Tibial nerve (tissue), 4 donors: ENCODE data around the gene GRB10. TPM values are rescaled to one million over a fixed set of nuclear protein-coding genes. Genes with fewer than 3 reads are reported as not detected.

Source experiments
- DNase-seq, 2 donors: peaks; one replicate each; pipeline ENCODE4 v3.0.0-alpha.2; 2019; ENCODE audit warnings: low spot score in 2 of 2
- H3K27ac ChIP-seq, 4 donors: fragments of 200-600 bp; sonication (generic) in 3 of 4; one replicate each; pipeline ENCODE4 v1.5.1; 2017 to 2019; ENCODE audit warnings: mild to moderate bottlenecking in 1 of 4
- H3K27me3 ChIP-seq, 2 donors: fragments of 200-600 bp; sonication (generic) in 1 of 2; one replicate each; pipeline versions ENCODE4 v1.5.1 to v1.6.0; 2017 to 2019
- H3K36me3 ChIP-seq, 3 donors: fragments of 200-600 bp; sonication (generic); one replicate each; pipeline ENCODE4 v1.5.1; 2018 to 2019
- H3K4me1 ChIP-seq, 4 donors: fragments of 200-600 bp; sonication (generic) in 3 of 4; one replicate each; pipeline ENCODE4 v1.5.1; 2017 to 2019
- H3K4me3 ChIP-seq, 4 donors: fragments of 200-600 bp; sonication (generic) in 3 of 4; one replicate each; pipeline ENCODE4 v1.5.1; 2017 to 2019; ENCODE audit warnings: mild to moderate bottlenecking in 1 of 4, moderate library complexity in 1 of 4
- H3K9me3 ChIP-seq, 4 donors: fragments of 200-600 bp; sonication (generic) in 3 of 4; one replicate each; pipeline ENCODE4 v1.5.1; 2017 to 2019
- CTCF ChIP-seq, 5 experiments: fragments of 200-600 bp in 3 of 5; fragments of 450-650 bp in 2 of 5; sonication (generic) in 3 of 5; IDR thresholded peaks; one replicate each; pipeline ENCODE4 v1.5.1; 2016 to 2019; ENCODE audit warnings: antibody characterized with exemption in 5 of 5, mild to moderate bottlenecking in 3 of 5, moderate library complexity in 2 of 5
- EP300 ChIP-seq, 2 donors: sonication (generic); formaldehyde crosslinking; IDR thresholded peaks; one replicate each; pipeline ENCODE4 v1.6.1; 2017; ENCODE audit warnings: antibody characterized with exemption in 2 of 2, mild to moderate bottlenecking in 1 of 2
- POLR2A ChIP-seq, 2 donors: fragments of 450-650 bp; IDR thresholded peaks; one replicate each; pipeline ENCODE4 v1.6.1; 2017; ENCODE audit warnings: antibody characterized with exemption in 2 of 2, mild to moderate bottlenecking in 2 of 2, moderate library complexity in 2 of 2
- WGBS, 2 donors: methylation state at CpG; one replicate each; pipeline ENCODE4 v1.1.5; 2018; 5-methylcytosine and 5-hydroxymethylcytosine counted together
- total RNA-seq, 4 donors: library from RNA; depleted of rRNA; stranded (reverse); fragments of >200 nt; gene quantifications; one replicate each; pipeline ENCODE4 v1.1.0, GENCODE V29; 2016

Gene GRB10
- total RNA-seq, 4 donors from 2014 or later: 34.1 to 73.9 (median 56.0) TPM

- Histone ChIP-seq H3K27me3 (no peaks in the 10 kb centered on the region), H3K27ac (no peak overlapping the region), H3K4me1 (peaks cover 0 to 9% (median under 1%) of the 10 kb centered on the region in 4 donors), H3K4me3 (no peak overlapping the region), H3K9me3 (no peaks in the 10 kb centered on the region), H3K36me3 (no peaks in the 10 kb centered on the region)
- 46 to 71% methylated on average over 6 of the region's 6 CpGs for WGBS, 2 donors
- TF ChIP-seq POLR2A (IDR thresholded peaks at IDR 0.05) (no peak), EP300 (IDR thresholded peaks at IDR 0.05) (no peak), CTCF (IDR thresholded peaks at IDR 0.05) (no peak)
- no peak for DNase-seq
Observed at GRCh38 chr7:50718311-50718710, 64.4 kb downstream of the GRB10 start.

DNA sequence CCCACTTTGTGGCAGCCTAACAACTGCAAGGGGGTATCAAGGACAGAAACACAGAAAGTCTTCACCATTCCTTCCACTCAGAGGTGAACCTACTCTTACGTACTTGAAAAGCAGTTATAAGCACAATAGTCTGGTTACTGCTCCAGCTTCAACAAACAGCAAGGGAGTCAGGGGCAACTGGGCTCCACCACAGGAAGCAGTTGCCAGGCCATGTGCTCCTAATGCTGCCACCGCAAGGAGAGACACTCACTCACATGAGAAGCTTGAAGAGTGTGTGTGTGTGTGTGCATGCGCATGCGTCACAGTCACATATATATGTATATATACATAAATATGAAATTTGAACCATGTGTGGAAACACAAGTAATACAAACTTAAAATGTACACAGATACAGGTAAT lies 65.5 kb downstream of the GRB10 start:
- Histone ChIP-seq H3K9me3 (no peaks in the 10 kb centered on the region), H3K36me3 (no peaks in the 10 kb centered on the region), H3K27ac (no peak overlapping the region), H3K4me1 (peaks cover 0 to 21% (median 6%) of the 10 kb centered on the region in 4 donors), H3K4me3 (no peak overlapping the region), H3K27me3 (no peaks in the 10 kb centered on the region)
- no peak for TF ChIP-seq POLR2A (IDR thresholded peaks at IDR 0.05)
- TF ChIP-seq CTCF (IDR thresholded peaks at IDR 0.05): no peak
- no peak for TF ChIP-seq EP300 (IDR thresholded peaks at IDR 0.05)
- 92 to 94% methylated on average over 4 of the region's 4 CpGs for WGBS, 2 donors
- no peak for DNase-seq

DNA sequence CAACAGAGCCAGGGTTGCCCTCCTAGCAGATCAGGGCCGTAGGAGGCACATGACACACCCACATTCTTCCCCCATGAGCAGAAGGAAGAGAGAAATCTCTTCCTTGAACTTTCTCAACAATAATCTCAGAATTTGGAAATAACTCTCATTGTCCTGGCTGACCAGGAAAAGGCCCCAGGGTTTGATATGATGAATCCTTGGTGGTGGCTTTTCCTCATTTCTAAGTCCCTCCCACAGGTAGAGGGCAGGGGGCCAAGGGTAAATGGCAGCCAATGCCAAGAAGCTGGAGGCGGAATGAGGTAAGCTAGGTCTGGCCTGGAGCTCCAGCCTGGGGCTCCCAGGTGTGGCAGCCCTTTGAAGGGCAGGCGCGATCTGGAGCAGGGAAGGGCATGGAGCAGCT lies 67.8 kb downstream of the GRB10 start:
- H3K4me1 ChIP-seq: peaks cover 0 to 26% (median 10%) of the 10 kb centered on the region in 4 donors

GRCh38 chr7:50713123-50713965 lies 69.4 kb downstream of the GRB10 start:
- no peak for DNase-seq
- no peaks in the 10 kb centered on the region for H3K27me3 ChIP-seq
- WGBS, 2 donors: 79 to 80% methylated on average over 5 of the region's 5 CpGs
- no peak overlapping the region for H3K27ac ChIP-seq
- peaks cover 0 to 26% (median 10%) of the 10 kb centered on the region in 4 donors for H3K4me1 ChIP-seq
- no peaks in the 10 kb centered on the region for H3K9me3 ChIP-seq
- H3K4me3 ChIP-seq: no peak overlapping the region
- H3K36me3 ChIP-seq: no peaks in the 10 kb centered on the region
- no peak for TF ChIP-seq CTCF (IDR thresholded peaks at IDR 0.05)
- TF ChIP-seq POLR2A (IDR thresholded peaks at IDR 0.05): no peak
- no peak for TF ChIP-seq EP300 (IDR thresholded peaks at IDR 0.05)

More for the DNA sequence above, 67.8 kb downstream of the GRB10 start:
- Histone ChIP-seq H3K27me3 (no peaks in the 10 kb centered on the region), H3K9me3 (no peaks in the 10 kb centered on the region), H3K4me3 (no peak overlapping the region), H3K36me3 (no peaks in the 10 kb centered on the region), H3K27ac (no peak overlapping the region)
- 86 to 88% methylated on average over 4 of the region's 4 CpGs for WGBS, 2 donors
- TF ChIP-seq CTCF (IDR thresholded peaks at IDR 0.05) (no peak), EP300 (IDR thresholded peaks at IDR 0.05) (no peak), POLR2A (IDR thresholded peaks at IDR 0.05) (no peak)
- DNase-seq: no peak
